ENCODE results near the gene SEPHS1.

GRCh38 chr10:13365243-13365642, 17.1 kb upstream of the SEPHS1 start:
- no peak for TF ChIP-seq CTCF (IDR thresholded peaks at IDR 0.05; ENCODE audit: insufficient read depth, low read length)
- TF ChIP-seq REST (IDR thresholded peaks at IDR 0.05; ENCODE audit: insufficient replicate concordance, low read depth), result no peak
- TF ChIP-seq GABPA (IDR thresholded peaks at IDR 0.05; ENCODE audit: low read depth), result no peak
- no peak for TF ChIP-seq POLR2AphosphoS5 (IDR thresholded peaks at IDR 0.05; ENCODE audit: low read depth)

Measured in HL-60 (cell line).